Measurements from ENCODE around the gene AIF1. TPM values are rescaled to one million over a fixed set of nuclear protein-coding genes. Genes with fewer than 3 reads are reported as not detected.
A peak's percentile ranks its signal among the peaks of the same experiment; 100 is the strongest.

Gene AIF1
- total and polyA plus RNA-seq, 2 donors from 2014 or later = 44.1 to 121 TPM

GRCh38 chr6:31575952-31576685 lies 38.9 kb upstream of the AIF1 start:
- Histone ChIP-seq H3K36me3 (ENCODE audit: control insufficient read depth in 2 of 3, insufficient read depth in 3 of 3, low read length in 3 of 3) (no peaks in the 10 kb centered on the region), H3K9ac (ENCODE audit: low read length in 3 of 3) (no peak overlapping the region), H3K27me3 (ENCODE audit: control insufficient read depth, insufficient read depth, low read length) (no peaks in the 10 kb centered on the region), H3K9me3 (ENCODE audit: control insufficient read depth in 2 of 3, insufficient read depth in 1 of 3, low read length in 3 of 3) (no peaks in the 10 kb centered on the region), H3K4me1 (ENCODE audit: control insufficient read depth in 2 of 3, insufficient read depth in 2 of 3, low read depth in 1 of 3, low read length in 3 of 3) (peaks cover 0 to 5% (median 2%) of the 10 kb centered on the region in 3 donors), H3K4me3 (ENCODE audit: low read length in 3 of 3) (peak overlapping the region in 2 of 3 donors; percentile 36 to 37), H3K27ac (ENCODE audit: low read depth in 2 of 2, low read length in 2 of 2) (no peak overlapping the region)
- DNase-seq = no peak
- FAIRE-seq = no peak
- intact Hi-C loops (cut with DNase I) = no loop called here
- no peak for TF ChIP-seq CTCF (IDR thresholded peaks at IDR 0.05; ENCODE audit: borderline replicate concordance, extremely low read depth, insufficient read depth)

- DNase-seq = no peak
- TF ChIP-seq CTCF (IDR thresholded peaks at IDR 0.05; ENCODE audit: borderline replicate concordance, extremely low read depth, insufficient read depth) = no peak
- Histone ChIP-seq H3K27ac (ENCODE audit: low read depth in 2 of 2, low read length in 2 of 2) (no peak overlapping the region), H3K9ac (ENCODE audit: low read length in 3 of 3) (no peak overlapping the region), H3K36me3 (ENCODE audit: control insufficient read depth in 2 of 3, insufficient read depth in 3 of 3, low read length in 3 of 3) (no peaks in the 10 kb centered on the region), H3K27me3 (ENCODE audit: control insufficient read depth, insufficient read depth, low read length) (no peaks in the 10 kb centered on the region), H3K9me3 (ENCODE audit: control insufficient read depth in 2 of 3, insufficient read depth in 1 of 3, low read length in 3 of 3) (no peaks in the 10 kb centered on the region), H3K4me1 (ENCODE audit: control insufficient read depth in 2 of 3, insufficient read depth in 2 of 3, low read depth in 1 of 3, low read length in 3 of 3) (peaks cover 0 to 7% (median 5%) of the 10 kb centered on the region in 3 donors), H3K4me3 (ENCODE audit: low read length in 3 of 3) (no peak overlapping the region)
- FAIRE-seq = no peak
- intact Hi-C loops (cut with DNase I) = no loop called here
These were observed 38.0 kb upstream of the AIF1 start for GRCh38 chr6:31576897-31577578.

- no peak overlapping the region for H3K27ac ChIP-seq (ENCODE audit: low read depth in 2 of 2, low read length in 2 of 2)
- H3K9me3 ChIP-seq (ENCODE audit: control insufficient read depth in 2 of 3, insufficient read depth in 1 of 3, low read length in 3 of 3) = no peaks in the 10 kb centered on the region
- no peak overlapping the region for H3K9ac ChIP-seq (ENCODE audit: low read length in 3 of 3)
- intact Hi-C loops (cut with DNase I) = no loop called here
- FAIRE-seq = no peak
- no peak for TF ChIP-seq CTCF (IDR thresholded peaks at IDR 0.05; ENCODE audit: borderline replicate concordance, extremely low read depth, insufficient read depth)
- no peaks in the 10 kb centered on the region for H3K27me3 ChIP-seq (ENCODE audit: control insufficient read depth, insufficient read depth, low read length)
- peaks cover 0 to 7% (median 5%) of the 10 kb centered on the region in 3 donors for H3K4me1 ChIP-seq (ENCODE audit: control insufficient read depth in 2 of 3, insufficient read depth in 2 of 3, low read depth in 1 of 3, low read length in 3 of 3)
- H3K36me3 ChIP-seq (ENCODE audit: control insufficient read depth in 2 of 3, insufficient read depth in 3 of 3, low read length in 3 of 3) = no peaks in the 10 kb centered on the region
- no peak for DNase-seq
- no peak overlapping the region for H3K4me3 ChIP-seq (ENCODE audit: low read length in 3 of 3)
These were observed 37.5 kb upstream of the AIF1 start for GRCh38 chr6:31577579-31577966.

All from kidney (tissue), 14 donors.